Epithelial cell of proximal tubule (primary cell): ENCODE results near the gene GRAMD1A. TPM values are rescaled to one million over a fixed set of nuclear protein-coding genes. Genes with fewer than 3 reads are reported as not detected.
"Not testable (repeated sequence)": the region's sequence is repeated elsewhere in the genome, so short reads cannot be mapped to it uniquely, and the experiment has no call there.

Experiments
- DNase-seq: peaks from one replicate; pipeline ENCODE4 v3.0.0-alpha.2; 2011; ENCODE audit warnings: low read depth
- H3K4me3 ChIP-seq: 2 replicates; pipeline ENCODE4 v1.5.1; 2011; ENCODE audit warnings: low read depth, mild to moderate bottlenecking, low read length
- CTCF ChIP-seq: conservative IDR thresholded peaks from 2 replicates; pipeline ENCODE4 v1.5.1; 2012; ENCODE audit warnings: low read depth, mild to moderate bottlenecking, low read length
- total RNA-seq: library from RNA; depleted of rRNA; stranded (reverse); fragments of >200 nt; gene quantifications from 2 replicates; pipeline ENCODE4 v1.2.3, GENCODE V29; 2015

The GRAMD1A gene
- total RNA-seq, 1 donor from 2014 or later: 67.7 TPM

DNA sequence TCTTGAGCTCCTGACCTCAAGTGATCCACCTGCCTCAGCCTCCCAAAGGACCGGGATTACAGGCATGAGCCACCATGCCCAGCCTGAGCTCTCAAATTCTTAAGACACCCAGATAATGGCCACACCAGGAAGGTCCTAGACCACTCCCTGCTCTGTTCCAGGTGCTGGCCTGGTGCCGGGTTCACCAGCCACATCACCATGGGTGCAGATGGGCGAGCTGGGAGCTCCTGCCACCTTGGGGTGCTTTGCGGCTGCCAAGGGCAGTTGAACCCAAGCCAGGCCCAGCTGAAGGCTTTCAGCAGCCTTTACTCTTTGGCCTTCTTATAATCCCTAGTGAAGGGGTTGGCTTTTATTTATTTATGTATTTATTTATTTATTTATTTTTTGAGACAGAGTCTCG lies 46.3 kb downstream of the GRAMD1A start:
- no peak for DNase-seq
- H3K4me3 ChIP-seq: no peak overlapping the region
- TF ChIP-seq CTCF: no peak

DNA sequence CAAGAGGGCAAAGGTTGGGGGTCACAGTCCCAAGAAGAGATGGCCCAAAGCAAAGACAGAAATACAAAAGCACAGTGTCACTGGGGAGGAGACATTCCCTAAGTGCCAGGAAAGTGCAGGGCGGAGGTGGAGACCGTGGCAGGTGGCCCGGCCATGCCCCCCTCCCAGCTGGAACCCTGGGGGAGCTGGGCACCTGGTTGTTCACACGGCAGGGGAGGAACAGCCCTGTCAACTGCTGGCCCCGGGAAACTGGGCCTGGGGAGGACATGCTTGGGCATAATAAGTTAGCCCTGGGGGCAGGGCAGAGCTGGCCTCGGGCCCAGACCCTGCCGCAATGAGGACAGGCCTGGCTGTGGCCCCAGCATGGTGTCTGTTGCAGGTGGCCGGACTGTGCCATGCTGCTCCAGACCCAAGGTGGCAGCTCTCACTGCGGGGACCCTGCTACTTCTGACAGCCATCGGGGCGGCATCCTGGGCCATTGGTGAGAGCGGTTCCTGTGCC lies 48.8 kb downstream of the GRAMD1A start:
- H3K4me3 ChIP-seq: no peak overlapping the region
- DNase-seq: no peak
- no peak for TF ChIP-seq CTCF

DNA sequence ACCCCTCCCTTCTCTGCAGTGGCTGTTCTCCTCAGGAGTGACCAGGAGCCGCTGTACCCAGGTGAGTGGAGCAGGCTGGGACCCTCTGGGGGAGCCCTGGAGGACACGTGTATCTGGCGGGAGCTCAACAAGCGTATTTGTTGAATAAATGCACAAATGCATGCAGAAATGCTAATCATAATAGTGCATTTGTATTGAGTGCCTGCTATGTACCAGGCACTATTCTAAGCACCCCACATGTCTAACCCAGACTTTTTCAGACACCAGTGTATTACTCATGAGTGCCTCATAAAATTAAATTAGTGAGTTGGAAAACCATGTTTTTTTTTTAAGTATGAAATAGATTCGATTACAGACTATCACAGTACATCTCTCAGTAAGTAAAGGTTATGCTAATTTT lies 49.3 kb downstream of the GRAMD1A start:
- no peak for TF ChIP-seq CTCF
- no peak for DNase-seq
- H3K4me3 ChIP-seq: no peak overlapping the region

DNA sequence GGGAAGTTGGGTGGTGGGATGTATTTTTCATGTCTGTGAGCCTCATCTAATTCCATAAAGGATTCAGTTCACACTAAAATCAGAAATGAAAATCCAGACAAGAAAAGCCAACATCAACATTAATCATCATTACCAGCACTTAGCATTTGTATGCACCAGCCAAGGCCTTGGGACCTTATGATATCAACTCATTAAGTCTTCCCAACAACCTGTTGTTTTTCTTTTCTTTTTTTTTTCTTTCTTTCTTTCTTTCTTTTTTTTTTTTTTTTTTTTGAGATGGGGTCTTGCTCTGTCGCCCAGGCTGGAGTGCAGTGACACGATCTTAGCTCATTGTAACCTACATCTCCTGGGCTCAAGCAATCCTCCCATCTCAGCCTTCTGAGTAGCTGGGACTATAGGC lies 50.5 kb downstream of the GRAMD1A start:
- DNase-seq, H3K4me3 ChIP-seq: not testable (repeated sequence)

GRCh38 chr19:35051268-35051667 lies 51.1 kb downstream of the GRAMD1A start:
- H3K4me3 ChIP-seq, DNase-seq: not testable (repeated sequence)

DNA sequence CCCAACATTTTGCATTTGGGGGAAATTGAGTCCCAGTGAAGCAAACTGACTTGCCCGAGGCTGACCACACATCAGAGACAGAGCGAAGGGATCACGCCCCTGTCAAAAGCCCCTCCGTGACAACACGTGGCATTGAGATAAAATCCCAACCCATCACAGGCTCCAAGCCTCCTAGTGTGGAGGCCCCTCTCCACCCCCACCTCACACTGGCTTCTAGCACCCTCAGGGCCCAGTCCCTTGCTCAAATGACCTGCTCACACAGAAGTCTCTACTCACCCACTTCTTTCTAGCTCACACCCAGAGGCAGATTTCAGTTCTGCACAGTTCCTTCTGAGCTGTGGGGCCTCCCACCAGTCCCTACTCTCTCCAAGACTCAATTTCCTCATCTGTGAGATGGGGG lies 51.7 kb downstream of the GRAMD1A start:
- DNase-seq: no peak
- H3K4me3 ChIP-seq: no peak overlapping the region
- TF ChIP-seq CTCF: no peak

- DNase-seq: no peak
Measured at GRCh38 chr19:35052599-35053190, 52.6 kb downstream of the GRAMD1A start.

More at GRCh38 chr19:35052599-35053190, 52.6 kb downstream of the GRAMD1A start:
- H3K4me3 ChIP-seq: no peak overlapping the region
- no peak for TF ChIP-seq CTCF
